ENCODE data around the gene PTPRN2.

Gene PTPRN2

GRCh38 chr7:158530800-158531609, 56.6 kb downstream of the PTPRN2 start:
- no peak overlapping the region for H3K27ac ChIP-seq (ENCODE audit: low read depth, low read length)
- H2BK5ac ChIP-seq (ENCODE audit: low read length): no peak overlapping the region
- WGBS (ENCODE audit: extremely low coverage, insufficient coverage, low lambda C conversion rate): no CpG with 5 or more reads among the region's 24 CpGs
- no peaks in the 10 kb centered on the region for H3K79me2 ChIP-seq (ENCODE audit: control insufficient read depth, insufficient read depth, low read length)
- H3K4me3 ChIP-seq (ENCODE audit: low read length): no peak overlapping the region
- no peak overlapping the region for H3K18ac ChIP-seq (ENCODE audit: low read length)
- no peaks in the 10 kb centered on the region for H3K27me3 ChIP-seq (ENCODE audit: insufficient read depth, low read length, poor library complexity)
- H4K5ac ChIP-seq (ENCODE audit: low read length): no peak overlapping the region
- H3K9ac ChIP-seq (ENCODE audit: low read length): no peak overlapping the region
- no peak overlapping the region for H2BK120ac ChIP-seq (ENCODE audit: low read depth, low read length)
- no peaks in the 10 kb centered on the region for H3K79me1 ChIP-seq (ENCODE audit: low read length)
- no peaks in the 10 kb centered on the region for H3K4me1 ChIP-seq (ENCODE audit: control insufficient read depth, low read depth, low read length)
- no peak overlapping the region for H3K4me2 ChIP-seq (ENCODE audit: low read length)
- H4K8ac ChIP-seq (ENCODE audit: low read depth, low read length): no peak overlapping the region
- H2BK15ac ChIP-seq (replicated peaks; ENCODE audit: low read depth): no peak overlapping the region
- no peaks in the 10 kb centered on the region for H3K36me3 ChIP-seq (ENCODE audit: control insufficient read depth, insufficient read depth, low read length)
- no peak for DNase-seq
- no peak overlapping the region for H3K56ac ChIP-seq (ENCODE audit: low read length)
- no peak overlapping the region for H3K4ac ChIP-seq (ENCODE audit: low read depth, low read length)
- no peak overlapping the region for H3K23ac ChIP-seq (ENCODE audit: low read length)
- no peak overlapping the region for H2AK5ac ChIP-seq (ENCODE audit: low read length)

GRCh38 chr7:158529181-158530096, 58.2 kb downstream of the PTPRN2 start:
- H4K5ac ChIP-seq (ENCODE audit: low read length): no peak overlapping the region
- no peaks in the 10 kb centered on the region for H3K79me1 ChIP-seq (ENCODE audit: low read length)
- H3K4me3 ChIP-seq (ENCODE audit: low read length): no peak overlapping the region
- no peak overlapping the region for H3K4ac ChIP-seq (ENCODE audit: low read depth, low read length)
- H3K4me2 ChIP-seq (ENCODE audit: low read length): no peak overlapping the region
- H3K23ac ChIP-seq (ENCODE audit: low read length): no peak overlapping the region
- no peaks in the 10 kb centered on the region for H3K4me1 ChIP-seq (ENCODE audit: control insufficient read depth, low read depth, low read length)
- no peak for DNase-seq
- H4K8ac ChIP-seq (ENCODE audit: low read depth, low read length): no peak overlapping the region
- no peaks in the 10 kb centered on the region for H3K79me2 ChIP-seq (ENCODE audit: control insufficient read depth, insufficient read depth, low read length)
- no peak overlapping the region for H3K9ac ChIP-seq (ENCODE audit: low read length)
- no CpG with 5 or more reads among the region's 21 CpGs for WGBS (ENCODE audit: extremely low coverage, insufficient coverage, low lambda C conversion rate)
- no peak overlapping the region for H2AK5ac ChIP-seq (ENCODE audit: low read length)
- H2BK120ac ChIP-seq (ENCODE audit: low read depth, low read length): no peak overlapping the region
- no peak overlapping the region for H2BK5ac ChIP-seq (ENCODE audit: low read length)
- no peak overlapping the region for H2BK15ac ChIP-seq (replicated peaks; ENCODE audit: low read depth)
- H3K36me3 ChIP-seq (ENCODE audit: control insufficient read depth, insufficient read depth, low read length): no peaks in the 10 kb centered on the region
- no peaks in the 10 kb centered on the region for H3K27me3 ChIP-seq (ENCODE audit: insufficient read depth, low read length, poor library complexity)
- H3K18ac ChIP-seq (ENCODE audit: low read length): no peak overlapping the region
- no peak overlapping the region for H3K56ac ChIP-seq (ENCODE audit: low read length)
- no peak overlapping the region for H3K27ac ChIP-seq (ENCODE audit: low read depth, low read length)

GRCh38 chr7:158527915-158528502, 59.6 kb downstream of the PTPRN2 start:
- H3K27me3 ChIP-seq (ENCODE audit: insufficient read depth, low read length, poor library complexity): no peaks in the 10 kb centered on the region
- WGBS (ENCODE audit: extremely low coverage, insufficient coverage, low lambda C conversion rate): no CpG with 5 or more reads among the region's 14 CpGs
- no peak overlapping the region for H2BK120ac ChIP-seq (ENCODE audit: low read depth, low read length)
- H3K4me3 ChIP-seq (ENCODE audit: low read length): no peak overlapping the region
- no peak overlapping the region for H3K56ac ChIP-seq (ENCODE audit: low read length)
- no peak overlapping the region for H2BK15ac ChIP-seq (replicated peaks; ENCODE audit: low read depth)
- no peaks in the 10 kb centered on the region for H3K79me2 ChIP-seq (ENCODE audit: control insufficient read depth, insufficient read depth, low read length)
- no peaks in the 10 kb centered on the region for H3K4me1 ChIP-seq (ENCODE audit: control insufficient read depth, low read depth, low read length)
- no peak overlapping the region for H4K8ac ChIP-seq (ENCODE audit: low read depth, low read length)
- DNase-seq: no peak
- H3K4me2 ChIP-seq (ENCODE audit: low read length): no peak overlapping the region
- no peaks in the 10 kb centered on the region for H3K79me1 ChIP-seq (ENCODE audit: low read length)
- no peak overlapping the region for H3K23ac ChIP-seq (ENCODE audit: low read length)
- no peak overlapping the region for H2AK5ac ChIP-seq (ENCODE audit: low read length)
- H2BK5ac ChIP-seq (ENCODE audit: low read length): no peak overlapping the region
- H3K9ac ChIP-seq (ENCODE audit: low read length): no peak overlapping the region
- no peak overlapping the region for H3K27ac ChIP-seq (ENCODE audit: low read depth, low read length)
- no peak overlapping the region for H4K5ac ChIP-seq (ENCODE audit: low read length)
- H3K18ac ChIP-seq (ENCODE audit: low read length): no peak overlapping the region
- no peak overlapping the region for H3K4ac ChIP-seq (ENCODE audit: low read depth, low read length)
- H3K36me3 ChIP-seq (ENCODE audit: control insufficient read depth, insufficient read depth, low read length): no peaks in the 10 kb centered on the region

GRCh38 chr7:158527495-158527894, 60.1 kb downstream of the PTPRN2 start:
- DNase-seq: no peak
- Histone ChIP-seq H2AK5ac (ENCODE audit: low read length) (no peak overlapping the region), H3K4ac (ENCODE audit: low read depth, low read length) (no peak overlapping the region), H3K18ac (ENCODE audit: low read length) (no peak overlapping the region), H3K56ac (ENCODE audit: low read length) (no peak overlapping the region), H3K27ac (ENCODE audit: low read depth, low read length) (no peak overlapping the region), H3K36me3 (ENCODE audit: control insufficient read depth, insufficient read depth, low read length) (no peaks in the 10 kb centered on the region), H3K79me1 (ENCODE audit: low read length) (no peaks in the 10 kb centered on the region), H2BK120ac (ENCODE audit: low read depth, low read length) (no peak overlapping the region), H3K27me3 (ENCODE audit: insufficient read depth, low read length, poor library complexity) (no peaks in the 10 kb centered on the region), H2BK15ac (replicated peaks; ENCODE audit: low read depth) (no peak overlapping the region), H2BK5ac (ENCODE audit: low read length) (no peak overlapping the region), H4K5ac (ENCODE audit: low read length) (no peak overlapping the region), H4K8ac (ENCODE audit: low read depth, low read length) (no peak overlapping the region), H3K4me1 (ENCODE audit: control insufficient read depth, low read depth, low read length) (no peaks in the 10 kb centered on the region), H3K4me2 (ENCODE audit: low read length) (no peak overlapping the region), H3K23ac (ENCODE audit: low read length) (no peak overlapping the region), H3K79me2 (ENCODE audit: control insufficient read depth, insufficient read depth, low read length) (no peaks in the 10 kb centered on the region), H3K9ac (ENCODE audit: low read length) (no peak overlapping the region), H3K4me3 (ENCODE audit: low read length) (no peak overlapping the region)
- no CpG with 5 or more reads among the region's 10 CpGs for WGBS (ENCODE audit: extremely low coverage, insufficient coverage, low lambda C conversion rate)

GRCh38 chr7:158527038-158527437, 60.6 kb downstream of the PTPRN2 start:
- H2BK5ac ChIP-seq (ENCODE audit: low read length): no peak overlapping the region
- H3K27me3 ChIP-seq (ENCODE audit: insufficient read depth, low read length, poor library complexity): no peaks in the 10 kb centered on the region
- H3K9ac ChIP-seq (ENCODE audit: low read length): no peak overlapping the region
- no peak for DNase-seq
- no peaks in the 10 kb centered on the region for H3K79me1 ChIP-seq (ENCODE audit: low read length)
- no peaks in the 10 kb centered on the region for H3K4me1 ChIP-seq (ENCODE audit: control insufficient read depth, low read depth, low read length)
- H3K18ac ChIP-seq (ENCODE audit: low read length): no peak overlapping the region
- no CpG with 5 or more reads among the region's 18 CpGs for WGBS (ENCODE audit: extremely low coverage, insufficient coverage, low lambda C conversion rate)
- no peak overlapping the region for H2AK5ac ChIP-seq (ENCODE audit: low read length)
- no peaks in the 10 kb centered on the region for H3K36me3 ChIP-seq (ENCODE audit: control insufficient read depth, insufficient read depth, low read length)
- no peak overlapping the region for H3K27ac ChIP-seq (ENCODE audit: low read depth, low read length)
- H4K8ac ChIP-seq (ENCODE audit: low read depth, low read length): no peak overlapping the region
- H3K4me2 ChIP-seq (ENCODE audit: low read length): no peak overlapping the region
- H3K79me2 ChIP-seq (ENCODE audit: control insufficient read depth, insufficient read depth, low read length): no peaks in the 10 kb centered on the region
- H3K4ac ChIP-seq (ENCODE audit: low read depth, low read length): no peak overlapping the region
- no peak overlapping the region for H3K56ac ChIP-seq (ENCODE audit: low read length)
- no peak overlapping the region for H2BK15ac ChIP-seq (replicated peaks; ENCODE audit: low read depth)
- H4K5ac ChIP-seq (ENCODE audit: low read length): no peak overlapping the region
- no peak overlapping the region for H3K4me3 ChIP-seq (ENCODE audit: low read length)
- H3K23ac ChIP-seq (ENCODE audit: low read length): no peak overlapping the region
- H2BK120ac ChIP-seq (ENCODE audit: low read depth, low read length): no peak overlapping the region
